Measurements from ENCODE around the gene RETREG3. TPM values are rescaled to one million over a fixed set of nuclear protein-coding genes. Genes with fewer than 3 reads are reported as not detected.

RETREG3 gene
- polyA plus RNA-seq, 1 of the 3 experiments (the other 2 are of a cell fraction): 13.3 TPM

DNA sequence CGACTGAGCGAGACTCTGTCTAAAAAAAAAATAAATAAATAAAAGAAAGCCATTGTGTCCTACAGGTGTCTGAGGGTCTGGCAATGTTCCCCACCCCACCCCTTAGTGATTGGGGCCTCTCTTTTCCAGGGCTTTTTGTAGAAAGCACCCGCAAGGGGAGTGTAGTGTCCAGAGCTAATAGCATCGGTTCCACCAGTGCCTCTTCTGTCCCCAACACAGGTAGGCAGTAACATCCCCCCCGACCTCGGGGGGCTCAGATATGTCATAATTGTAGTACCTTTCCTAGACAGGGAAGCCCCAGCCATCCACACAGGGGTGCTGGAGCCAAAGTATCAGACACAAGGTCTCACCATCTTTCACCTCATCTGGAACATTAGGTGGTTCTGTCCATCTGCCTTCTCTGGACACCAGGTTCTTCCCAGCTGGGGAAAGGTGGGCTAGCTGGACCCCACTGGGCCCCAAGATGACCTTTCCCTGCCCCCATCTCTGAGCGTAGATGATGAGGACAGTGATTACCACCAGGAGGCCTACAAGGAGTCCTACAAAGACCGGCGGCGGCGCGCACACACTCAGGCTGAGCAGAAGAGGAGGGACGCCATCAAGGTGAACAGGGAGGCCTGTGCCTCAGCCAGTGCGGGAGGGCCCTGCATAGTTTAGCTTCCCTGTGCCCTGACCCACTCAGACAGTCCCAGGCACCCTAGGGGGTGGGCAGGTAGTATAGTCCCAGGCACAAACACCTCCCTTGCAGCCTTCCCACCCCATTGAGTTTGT lies 40.6 kb downstream of the RETREG3 start:
- peaks cover 49 to 72% of the 10 kb centered on the region in 2 experiments for H3K36me3 ChIP-seq (replicated peaks in 1 of 2; ENCODE audit: control insufficient read depth in 1 of 2, insufficient read depth in 2 of 2, low read length in 1 of 2)
- peaks cover 70% of the 10 kb centered on the region for H3K79me2 ChIP-seq (ENCODE audit: insufficient read depth)
- no peaks in the 10 kb centered on the region for H4K20me1 ChIP-seq (ENCODE audit: insufficient read depth)
- H3K4me1 ChIP-seq (ENCODE audit: control insufficient read depth in 1 of 2, insufficient read depth in 2 of 2, low read depth in 1 of 2, low read length in 1 of 2): peaks cover 4 to 18% of the 10 kb centered on the region in 2 experiments; a peak in 2 of 4 replicates
- WGBS (ENCODE audit: low lambda C conversion rate): 86% methylated on average over 13 of the region's 14 CpGs
- TF ChIP-seq EZH2phosphoT487 (IDR thresholded peaks at IDR 0.05; ENCODE audit: borderline replicate concordance, low read depth) (no peak), JUND (IDR thresholded peaks at IDR 0.05) (no peak), RFX5 (IDR thresholded peaks at IDR 0.05; ENCODE audit: low read length) (no peak), FOXJ3 (CRISPR knock-in tag; IDR thresholded peaks at IDR 0.05) (no peak), SMC3 (IDR thresholded peaks at IDR 0.05; ENCODE audit: low read depth, low read length) (no peak), RCOR1 (IDR thresholded peaks at IDR 0.05; ENCODE audit: low read length) (no peak), RAD21 (IDR thresholded peaks at IDR 0.05; ENCODE audit: low read length) (no peak), TEAD4 (IDR thresholded peaks at IDR 0.05; ENCODE audit: borderline replicate concordance, insufficient read depth) (no peak), MXI1 (IDR thresholded peaks at IDR 0.05; ENCODE audit: low read depth, low read length) (no peak), GABPA (IDR thresholded peaks at IDR 0.05; ENCODE audit: low read depth) (no peak), FOXM1 (IDR thresholded peaks at IDR 0.05; ENCODE audit: low read depth) (no peak), RXRA (IDR thresholded peaks at IDR 0.05; ENCODE audit: borderline replicate concordance, low read depth) (no peak), MEF2A (IDR thresholded peaks at IDR 0.05; ENCODE audit: borderline replicate concordance, low read depth) (no peak), CHD2 (IDR thresholded peaks at IDR 0.05; ENCODE audit: low read length, partially characterized antibody) (no peak)
- TF ChIP-seq, protein P1, sequence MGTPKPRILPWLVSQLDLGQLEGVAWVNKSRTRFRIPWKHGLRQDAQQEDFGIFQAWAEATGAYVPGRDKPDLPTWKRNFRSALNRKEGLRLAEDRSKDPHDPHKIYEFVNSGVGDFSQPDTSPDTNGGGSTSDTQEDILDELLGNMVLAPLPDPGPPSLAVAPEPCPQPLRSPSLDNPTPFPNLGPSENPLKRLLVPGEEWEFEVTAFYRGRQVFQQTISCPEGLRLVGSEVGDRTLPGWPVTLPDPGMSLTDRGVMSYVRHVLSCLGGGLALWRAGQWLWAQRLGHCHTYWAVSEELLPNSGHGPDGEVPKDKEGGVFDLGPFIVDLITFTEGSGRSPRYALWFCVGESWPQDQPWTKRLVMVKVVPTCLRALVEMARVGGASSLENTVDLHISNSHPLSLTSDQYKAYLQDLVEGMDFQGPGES (IDR thresholded peaks at IDR 0.05; ENCODE audit: low read depth, low read length): no peak
- TF ChIP-seq, protein P2, sequence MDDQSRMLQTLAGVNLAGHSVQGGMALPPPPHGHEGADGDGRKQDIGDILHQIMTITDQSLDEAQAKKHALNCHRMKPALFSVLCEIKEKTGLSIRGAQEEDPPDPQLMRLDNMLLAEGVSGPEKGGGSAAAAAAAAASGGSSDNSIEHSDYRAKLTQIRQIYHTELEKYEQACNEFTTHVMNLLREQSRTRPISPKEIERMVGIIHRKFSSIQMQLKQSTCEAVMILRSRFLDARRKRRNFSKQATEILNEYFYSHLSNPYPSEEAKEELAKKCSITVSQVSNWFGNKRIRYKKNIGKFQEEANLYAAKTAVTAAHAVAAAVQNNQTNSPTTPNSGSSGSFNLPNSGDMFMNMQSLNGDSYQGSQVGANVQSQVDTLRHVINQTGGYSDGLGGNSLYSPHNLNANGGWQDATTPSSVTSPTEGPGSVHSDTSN (IDR thresholded peaks at IDR 0.05): no peak
- TF ChIP-seq, protein P3, sequence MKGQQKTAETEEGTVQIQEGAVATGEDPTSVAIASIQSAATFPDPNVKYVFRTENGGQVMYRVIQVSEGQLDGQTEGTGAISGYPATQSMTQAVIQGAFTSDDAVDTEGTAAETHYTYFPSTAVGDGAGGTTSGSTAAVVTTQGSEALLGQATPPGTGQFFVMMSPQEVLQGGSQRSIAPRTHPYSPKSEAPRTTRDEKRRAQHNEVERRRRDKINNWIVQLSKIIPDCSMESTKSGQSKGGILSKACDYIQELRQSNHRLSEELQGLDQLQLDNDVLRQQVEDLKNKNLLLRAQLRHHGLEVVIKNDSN (IDR thresholded peaks at IDR 0.05; ENCODE audit: borderline replicate concordance, low read depth): no peak
- POLR2A ChIA-PET: interaction anchor here (1.2 kb wide), 1 partner anchor 9 kb away, joined by 4 read pairs; the partner anchor contains the start of gene PSMC3IP
- no peak overlapping the region for H3K27ac ChIP-seq (ENCODE audit: low read depth in 2 of 2, low read length in 1 of 2)
- no peak overlapping the region for H3K9ac ChIP-seq
- no peaks in the 10 kb centered on the region for H3K9me3 ChIP-seq
- no peak overlapping the region; a peak in 1 of 4 replicates for H3K4me3 ChIP-seq (ENCODE audit: low read depth in 2 of 2, low read length in 1 of 2)
- no peaks in the 10 kb centered on the region for H3K9me2 ChIP-seq
- CTCF ChIA-PET: interaction anchor here (1.1 to 8.3 kb wide), 4 partner anchors 10 to 111 kb away, joined by 3 to 51 read pairs (median 25); partner anchors contain the start of gene PSMC3IP
- H3K4me2 ChIP-seq: no peak overlapping the region; the same call in none of the 2 replicates
- no peaks in the 10 kb centered on the region for H3K27me3 ChIP-seq (ENCODE audit: insufficient read depth)
- peaks cover 43% of the 10 kb centered on the region for H3F3A ChIP-seq (replicated peaks; ENCODE audit: insufficient read depth)
- H2AFZ ChIP-seq (ENCODE audit: low read depth): no peak overlapping the region
- no peak for DNase-seq
